GM21619 (cell line): Measurements from ENCODE around the gene IPO8.
"Not testable (repeated sequence)": the region's sequence is repeated elsewhere in the genome, so short reads cannot be mapped to it uniquely, and the experiment has no call there.

ENCODE experiments used
- ATAC-seq: cut with Tn5 transposase; IDR thresholded peaks from one replicate; pipeline ENCODE4 v1.9.1; 2021; ENCODE audit not compliant: unreplicated experiment

The IPO8 gene

DNA sequence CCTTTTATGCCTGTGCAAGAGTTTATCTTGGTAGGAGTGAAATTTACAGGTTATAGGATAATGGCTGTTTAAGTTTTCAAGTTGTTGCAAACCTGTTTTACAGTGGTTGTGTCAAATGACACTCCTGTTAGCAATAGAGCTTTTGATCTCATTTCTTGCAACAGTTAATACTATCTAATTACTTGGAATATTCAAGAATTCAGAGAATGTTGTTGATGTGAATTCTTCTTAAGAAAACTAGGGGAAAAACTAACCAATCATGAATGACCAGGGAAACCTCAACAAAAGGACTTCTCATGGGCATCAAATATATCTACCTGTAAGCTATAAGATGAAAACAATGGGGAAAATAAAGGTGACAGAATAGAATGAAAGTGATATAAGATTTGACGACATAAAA lies 85.0 kb downstream of the IPO8 start:
- no peak for ATAC-seq

DNA sequence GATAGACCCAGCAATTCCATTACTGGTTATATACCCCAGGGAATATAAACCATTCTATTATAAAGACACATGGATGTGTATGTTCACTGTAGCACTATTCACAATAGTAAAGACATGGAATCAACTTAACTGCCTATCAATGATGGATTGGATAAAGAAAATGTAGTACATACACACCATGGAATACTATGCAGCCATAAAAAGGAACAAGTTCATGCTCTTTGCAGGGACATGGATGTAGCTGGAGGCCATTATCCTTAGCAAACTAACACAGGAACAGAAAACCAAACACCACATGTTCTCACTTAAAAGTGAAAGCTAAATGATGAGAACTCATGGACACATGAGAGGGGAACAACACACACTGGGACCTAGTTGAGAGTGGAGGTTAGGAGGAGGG lies 85.8 kb downstream of the IPO8 start:
- ATAC-seq = not testable (repeated sequence)

DNA sequence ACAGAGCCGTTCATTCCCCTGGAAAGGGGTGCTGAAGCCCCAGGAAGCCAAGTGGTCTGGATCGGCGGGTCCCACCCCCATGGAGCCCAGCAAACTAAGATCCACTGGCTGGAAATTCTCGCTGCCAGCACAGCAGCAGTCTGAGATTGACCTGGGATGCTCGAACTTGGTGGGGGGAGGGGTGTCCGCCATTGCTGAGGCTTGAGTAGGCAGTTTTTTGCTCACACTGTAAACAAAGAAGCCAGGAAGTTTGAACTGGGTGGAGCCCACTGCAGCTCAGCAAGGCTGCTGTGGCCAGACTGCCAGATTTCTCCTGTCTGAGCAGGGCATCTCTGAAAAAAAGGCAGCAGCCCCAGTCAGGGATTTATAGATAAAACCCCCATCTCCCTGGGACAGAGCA lies 91.4 kb downstream of the IPO8 start:
- ATAC-seq = not testable (repeated sequence)

DNA sequence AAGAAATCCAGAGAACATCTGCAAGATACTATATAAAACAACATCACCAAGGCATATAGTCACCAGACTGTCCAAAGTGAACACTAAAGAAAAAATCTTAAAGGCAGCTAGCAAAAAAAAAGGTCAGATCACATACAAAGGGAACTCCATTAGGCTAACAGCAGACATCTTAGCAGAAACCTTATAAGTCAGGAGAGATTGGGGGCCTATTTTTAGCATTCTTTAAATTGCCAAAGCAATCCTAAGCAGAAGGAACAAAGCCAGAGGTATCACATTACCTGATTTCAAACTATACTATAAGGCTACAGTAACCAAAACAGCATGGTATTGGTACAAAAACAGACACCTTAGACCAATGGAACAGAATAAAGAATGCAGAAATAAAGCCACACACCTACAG lies 92.5 kb downstream of the IPO8 start:
- no peak for ATAC-seq

DNA sequence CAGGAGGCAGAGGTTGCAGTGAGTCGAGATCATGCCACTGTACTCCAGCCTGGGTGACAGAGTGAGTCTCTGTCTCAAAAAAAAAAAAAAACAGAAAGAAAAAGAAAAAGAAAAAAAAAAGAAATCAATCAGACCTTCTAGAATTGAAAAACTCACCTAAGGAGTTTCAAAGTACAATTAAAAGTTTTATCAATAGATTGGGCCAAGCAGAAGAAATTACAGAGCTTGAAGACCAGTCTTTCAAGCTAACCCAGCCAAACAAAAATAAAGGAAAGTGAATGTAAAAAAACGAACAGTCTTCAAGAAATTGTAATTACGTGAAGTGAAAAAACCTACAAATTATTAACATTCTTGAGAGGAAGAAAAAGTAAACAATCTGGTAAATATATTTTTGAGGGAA lies 93.0 kb downstream of the IPO8 start:
- ATAC-seq = no peak

DNA sequence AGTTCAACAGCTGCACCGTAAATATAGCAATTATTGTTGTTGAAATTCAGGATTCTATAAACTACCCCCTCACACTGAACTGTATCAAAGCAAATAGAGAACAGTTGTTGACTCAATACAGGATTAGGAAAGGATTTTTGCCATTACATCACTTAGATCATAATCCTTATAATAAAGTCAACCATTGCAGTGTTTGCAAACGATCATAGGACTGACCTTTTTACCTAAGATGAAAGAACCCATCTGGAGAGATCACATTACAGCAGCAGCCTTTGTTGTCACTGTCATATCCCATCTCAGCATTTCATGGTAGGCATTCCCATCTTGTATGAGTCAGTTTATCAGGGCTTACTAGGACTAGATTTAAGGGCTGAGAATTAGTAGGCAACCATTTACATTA lies 96.1 kb downstream of the IPO8 start:
- ATAC-seq = no peak

DNA sequence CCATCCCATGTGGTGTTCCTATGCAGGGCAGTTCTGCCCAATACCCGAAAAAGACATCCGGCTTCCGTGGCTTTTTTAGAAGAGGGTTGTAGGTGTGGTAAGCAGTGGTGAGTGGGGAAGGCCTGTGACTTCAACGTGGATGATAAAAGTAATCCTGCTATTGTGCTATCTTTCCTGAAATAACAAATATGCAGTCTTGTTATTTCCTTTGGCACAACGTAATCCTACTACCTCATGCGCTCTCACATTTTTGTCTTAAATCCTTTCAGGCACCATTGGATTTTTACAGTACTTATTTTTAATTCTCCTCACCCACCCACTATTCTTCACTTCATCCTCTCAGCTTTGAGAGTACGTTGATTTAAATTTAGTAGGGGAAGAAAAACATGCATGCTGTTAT lies 96.8 kb downstream of the IPO8 start:
- ATAC-seq = no peak

DNA sequence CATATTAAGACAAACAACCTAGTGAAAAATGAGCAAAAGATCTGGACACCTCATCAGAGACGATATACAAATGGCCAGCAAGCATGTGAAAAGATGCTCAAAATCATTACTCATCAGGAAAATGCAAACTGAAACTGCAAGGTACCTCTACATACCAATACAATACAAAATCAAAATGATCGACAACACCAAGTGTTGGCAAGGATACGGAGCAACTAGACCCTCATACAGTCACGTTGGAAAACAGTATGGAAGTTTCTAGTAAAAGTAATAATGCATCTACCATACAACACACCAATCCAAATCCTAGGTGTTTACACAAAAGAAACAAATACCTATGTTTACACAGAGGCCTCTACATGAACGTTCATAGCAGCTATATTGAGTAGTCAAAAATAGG lies 99.9 kb downstream of the IPO8 start:
- no peak for ATAC-seq

DNA sequence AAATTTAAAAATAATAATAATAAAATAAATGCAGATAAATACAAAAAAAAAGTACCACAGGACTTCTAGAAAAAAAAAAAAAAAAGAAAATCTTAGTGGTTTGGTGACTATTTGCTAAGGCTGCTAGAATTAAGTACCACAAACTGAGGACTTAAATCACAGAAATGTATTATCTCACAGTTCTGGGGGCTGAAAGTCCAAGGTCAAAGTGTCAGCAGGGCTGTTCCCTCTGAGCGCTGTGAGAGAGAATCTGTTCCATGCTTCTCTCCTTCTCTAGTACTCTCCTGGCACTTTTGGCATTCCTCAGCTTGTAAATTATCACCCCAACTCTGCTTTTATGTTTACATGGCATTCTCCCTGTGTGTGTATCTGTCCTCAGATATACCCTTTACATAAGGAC lies 101.2 kb downstream of the IPO8 start:
- ATAC-seq = no peak

DNA sequence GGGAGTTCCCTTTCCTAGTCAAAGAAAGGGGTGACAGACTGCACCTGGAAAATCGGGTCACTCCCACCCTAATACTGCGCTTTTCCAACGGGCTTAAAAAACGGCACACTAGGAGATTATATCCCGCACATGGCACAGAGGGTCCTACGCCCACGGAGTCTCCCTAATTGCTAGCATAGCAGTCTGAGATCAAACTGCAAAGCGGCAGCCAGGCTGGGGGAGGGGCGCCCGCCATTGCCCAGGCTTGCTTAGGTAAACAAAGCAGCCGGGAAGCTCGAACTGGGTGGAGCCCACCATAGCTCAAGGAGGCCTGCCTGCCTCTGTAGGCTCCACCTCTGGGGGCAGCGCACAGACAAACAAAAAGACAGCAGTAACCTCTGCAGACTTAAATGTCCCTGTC lies 107.1 kb downstream of the IPO8 start:
- ATAC-seq = not testable (repeated sequence)

DNA sequence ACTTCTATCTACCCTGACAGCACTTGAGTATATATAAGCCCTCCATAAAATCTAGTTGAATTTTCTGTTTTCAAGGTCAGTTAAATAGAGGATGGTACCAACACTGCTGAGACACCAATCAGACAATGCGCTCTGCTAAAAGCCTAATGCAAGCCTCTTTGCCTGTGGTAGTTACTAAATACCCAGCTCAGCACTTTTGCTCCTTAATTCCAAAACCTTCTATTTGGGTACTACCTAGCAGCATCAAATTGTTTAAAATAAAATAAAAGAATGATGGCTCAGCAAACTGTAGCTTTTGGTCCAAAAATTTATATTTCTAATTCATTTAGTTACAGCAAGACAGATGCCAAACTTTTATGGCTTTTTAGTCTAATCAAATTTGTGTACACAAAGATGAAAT lies 107.9 kb downstream of the IPO8 start:
- no peak for ATAC-seq

DNA sequence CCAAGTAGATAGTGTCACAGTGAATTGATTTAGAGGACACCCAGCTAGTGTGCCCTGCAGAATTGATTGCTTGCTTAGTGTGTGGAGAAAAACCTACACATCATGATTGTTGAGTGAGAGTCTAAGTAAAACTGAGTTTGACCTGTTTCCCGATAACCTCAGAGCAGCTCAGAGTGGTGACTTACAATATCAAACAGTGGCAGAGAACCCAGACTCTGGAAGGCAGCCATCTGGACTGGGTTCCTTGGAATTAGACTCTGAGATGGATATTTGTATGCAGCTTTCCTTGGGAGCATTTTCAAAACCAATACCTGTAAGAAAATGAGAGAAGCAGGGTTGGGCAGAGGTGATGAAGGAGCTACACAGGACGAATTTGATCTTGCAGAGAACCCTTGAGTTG lies 109.8 kb downstream of the IPO8 start:
- ATAC-seq = no peak

DNA sequence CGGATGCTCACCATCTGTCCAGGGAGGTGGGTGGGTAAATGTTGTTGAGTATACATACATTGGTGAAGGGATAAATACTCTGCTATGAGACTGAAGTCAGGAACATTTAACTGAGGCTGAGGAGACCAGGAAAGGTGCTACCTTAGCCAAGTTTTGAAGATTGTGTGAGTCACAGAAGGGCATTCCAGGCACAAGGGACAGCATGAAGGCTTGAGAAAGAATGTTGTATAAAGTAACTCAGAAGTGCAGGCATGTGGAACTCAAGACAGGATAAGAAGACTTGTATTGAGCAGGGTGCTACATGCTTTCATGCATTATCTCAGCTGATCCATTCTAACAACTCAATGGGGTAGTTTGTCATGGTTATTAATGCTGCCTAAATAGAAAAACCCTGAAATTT lies 112.7 kb downstream of the IPO8 start:
- ATAC-seq = no peak

DNA sequence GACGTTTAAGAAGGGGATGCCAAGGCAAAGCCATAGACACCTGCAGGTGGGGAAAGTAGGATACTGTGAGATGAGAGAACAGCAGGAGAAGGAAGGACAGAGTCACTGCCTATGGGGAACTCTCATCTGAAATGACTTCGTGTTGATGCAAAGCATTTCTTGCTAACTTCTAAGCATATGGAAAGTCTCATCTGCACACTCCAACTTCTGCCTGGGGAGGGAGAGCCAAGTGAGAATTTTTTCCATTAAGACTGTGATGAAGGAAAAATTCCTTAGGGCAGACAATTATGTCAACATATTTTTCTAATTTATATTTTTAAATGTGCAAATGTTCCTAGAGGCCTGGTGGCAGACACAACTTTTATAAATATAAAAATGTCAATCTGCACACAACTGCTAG lies 115.3 kb downstream of the IPO8 start:
- ATAC-seq = no peak
